HG02759 (cell line): ENCODE results near the gene SLC5A8.

Experiments
- ATAC-seq: cut with Tn5 transposase; IDR thresholded peaks from one replicate; pipeline ENCODE4 v1.9.1; 2021; ENCODE audit warnings: mild to moderate bottlenecking, moderate library complexity; ENCODE audit not compliant: unreplicated experiment

Gene SLC5A8

GRCh38 chr12:101209319-101210302 lies at the start of gene SLC5A8:
TSS of gene SLC5A8 (minus strand) at chr12:101210238. CDS start at chr12:101209848, 390 bp downstream.
- ATAC-seq: no peak

GRCh38 chr12:101257357-101257756 lies 47.3 kb upstream of the SLC5A8 start:
- no peak for ATAC-seq

GRCh38 chr12:101256266-101256665 lies 46.2 kb upstream of the SLC5A8 start:
- ATAC-seq: no peak

DNA sequence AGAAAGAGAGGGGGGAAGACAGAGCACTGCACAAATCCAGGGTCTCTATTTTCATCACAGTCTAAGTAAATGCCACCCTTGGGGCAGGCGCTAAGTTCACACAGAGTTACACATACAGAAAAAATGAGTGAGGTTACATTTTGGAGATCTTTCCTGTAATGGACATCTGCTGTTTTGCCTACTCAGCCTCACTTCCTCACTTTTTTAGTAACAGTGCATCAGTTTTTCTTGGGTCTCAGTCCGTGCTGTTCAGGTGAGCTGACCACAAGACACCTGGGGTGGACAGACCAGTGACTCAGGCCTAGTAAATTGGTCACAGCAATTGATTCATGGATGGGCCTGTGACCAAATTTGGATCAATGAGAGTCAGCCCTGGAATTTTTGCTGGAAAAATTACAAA lies 33.6 kb upstream of the SLC5A8 start:
- ATAC-seq: no peak

DNA sequence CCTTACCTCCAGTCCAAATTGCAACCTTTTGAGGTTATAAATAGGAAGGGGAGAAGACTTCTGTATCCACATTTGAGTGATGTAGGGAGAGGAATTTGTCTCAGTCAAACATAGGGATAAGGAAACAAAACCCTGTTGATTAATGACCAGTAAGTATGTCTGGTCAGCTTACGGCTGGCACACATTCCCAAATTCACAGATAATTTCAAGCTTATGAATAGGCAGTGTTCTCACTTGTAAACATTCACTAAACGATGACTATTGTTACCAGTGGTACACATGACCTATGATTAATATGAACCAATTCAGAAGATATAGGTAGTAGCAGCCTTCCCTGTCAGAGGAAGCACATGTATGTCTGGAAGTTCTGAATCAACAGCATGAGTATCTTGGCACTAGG lies 33.0 kb upstream of the SLC5A8 start:
- no peak for ATAC-seq

GRCh38 chr12:101238800-101239329 lies 28.8 kb upstream of the SLC5A8 start:
- no peak for ATAC-seq

DNA sequence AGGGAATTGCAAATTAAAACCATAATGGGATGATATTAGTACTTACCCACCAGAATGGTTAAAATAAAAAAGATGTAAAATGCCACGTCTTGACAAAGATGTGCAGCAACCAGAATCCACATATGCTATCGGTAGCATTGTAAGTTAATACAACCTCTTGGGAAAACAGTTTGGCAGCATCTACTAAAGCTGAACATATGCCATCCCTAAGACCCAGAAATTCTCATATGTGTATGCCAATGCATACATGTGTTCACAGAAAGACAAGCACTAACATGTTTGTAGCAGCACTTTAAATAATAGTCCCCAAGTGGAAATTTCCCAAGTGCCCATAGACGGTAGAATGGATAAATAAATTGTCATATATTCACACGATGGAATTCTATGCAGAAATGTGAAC lies 28.3 kb upstream of the SLC5A8 start:
- ATAC-seq: no peak

- ATAC-seq: no peak
These were observed 25.6 kb upstream of the SLC5A8 start for GRCh38 chr12:101235686-101236085.

- no peak for ATAC-seq
These were observed 21.6 kb upstream of the SLC5A8 start for GRCh38 chr12:101231636-101232035.

- no peak for ATAC-seq
These were observed 20.5 kb upstream of the SLC5A8 start for GRCh38 chr12:101230547-101230946.

DNA sequence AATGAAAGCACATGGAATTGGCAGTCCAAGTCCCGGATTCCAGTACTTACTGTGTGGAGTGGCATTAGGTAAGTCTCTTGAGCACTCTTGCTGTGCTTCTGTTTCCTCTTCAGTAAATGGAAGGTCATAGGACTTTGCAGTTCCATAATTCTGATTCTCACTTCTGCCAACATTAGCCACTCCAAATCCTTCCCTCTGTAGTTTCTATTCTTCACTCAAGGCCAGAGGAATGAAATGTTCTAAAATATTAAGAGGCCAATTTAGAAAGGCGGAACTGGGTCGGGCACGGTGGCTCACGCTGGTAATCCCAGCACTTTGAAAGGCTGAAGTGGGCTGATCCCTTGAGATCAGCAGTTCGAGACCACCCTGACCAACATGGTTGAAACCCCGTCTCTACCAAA lies 19.8 kb upstream of the SLC5A8 start:
- ATAC-seq: no peak

DNA sequence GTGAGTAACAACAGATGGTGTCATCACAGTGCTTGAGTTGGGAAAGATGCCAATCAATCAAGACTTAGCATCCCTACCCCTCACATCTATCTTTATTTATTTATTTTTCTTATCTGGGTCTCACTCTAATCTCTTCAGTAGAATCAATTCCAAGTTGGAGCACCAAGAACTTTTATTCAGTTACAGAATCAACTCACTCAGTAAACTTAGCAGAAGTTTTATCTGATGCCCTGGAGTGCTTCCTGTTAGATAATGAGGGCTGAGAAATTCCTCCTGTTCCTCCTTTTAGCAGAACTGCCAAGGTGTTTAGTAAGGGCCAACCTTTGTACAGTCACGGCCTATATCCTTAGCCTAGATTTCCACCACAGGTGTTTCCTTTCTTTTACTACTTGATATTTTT lies 11.3 kb upstream of the SLC5A8 start:
- no peak for ATAC-seq

DNA sequence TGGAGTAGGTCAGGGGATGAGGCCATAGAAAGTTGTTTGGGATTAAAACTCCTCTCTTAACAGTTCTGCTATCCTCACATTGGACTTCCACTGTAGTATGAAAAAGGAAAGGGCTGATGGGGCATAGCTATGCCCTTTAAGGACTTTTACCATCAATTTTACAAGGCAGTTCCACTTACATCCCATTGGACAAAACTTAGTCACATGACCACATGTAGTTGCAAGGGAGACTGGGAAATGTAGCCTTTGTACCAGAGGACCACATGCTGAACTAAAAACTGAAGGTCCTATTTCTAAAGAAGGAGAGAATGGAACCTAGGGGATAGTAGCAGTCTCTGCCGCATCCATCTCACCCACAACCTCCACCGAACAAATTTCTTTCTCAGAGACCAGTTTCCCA lies 6.8 kb upstream of the SLC5A8 start:
- no peak for ATAC-seq

DNA sequence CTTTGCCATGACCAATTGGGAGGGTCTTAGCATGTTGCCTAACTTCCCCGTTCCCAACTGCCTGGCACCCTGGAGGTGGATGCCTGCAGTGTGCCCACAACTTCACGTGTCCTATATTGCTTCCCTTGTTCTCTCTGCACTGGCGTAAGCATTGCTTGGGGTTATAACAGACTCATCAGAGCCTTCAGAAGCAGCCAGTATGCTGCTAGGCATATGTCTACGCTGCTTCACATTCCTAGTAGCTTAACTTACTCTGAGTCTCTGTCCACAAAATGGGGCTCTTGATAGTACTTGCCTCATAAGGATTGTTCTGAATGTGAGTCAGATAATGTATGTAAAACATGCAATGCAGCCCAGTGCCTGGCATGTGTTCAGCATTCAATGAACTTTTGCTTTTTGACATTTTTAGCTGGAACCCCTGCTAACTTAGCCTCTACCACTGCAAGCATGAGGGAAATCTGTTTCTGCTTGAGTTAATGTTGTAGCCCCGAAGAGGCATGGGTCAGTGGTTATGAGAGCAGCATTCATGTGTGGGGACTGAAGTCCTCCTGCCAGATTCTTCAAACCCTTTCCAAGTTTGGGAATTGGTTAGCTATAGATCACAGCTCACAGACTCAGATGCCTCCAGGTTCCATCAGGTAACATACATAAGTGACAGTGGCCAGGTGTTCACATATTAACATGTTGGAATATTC lies 2.8 kb downstream of the SLC5A8 start:
- ATAC-seq: no peak

- ATAC-seq: no peak
These were observed 5.3 kb downstream of the SLC5A8 start for GRCh38 chr12:101204602-101205304.

DNA sequence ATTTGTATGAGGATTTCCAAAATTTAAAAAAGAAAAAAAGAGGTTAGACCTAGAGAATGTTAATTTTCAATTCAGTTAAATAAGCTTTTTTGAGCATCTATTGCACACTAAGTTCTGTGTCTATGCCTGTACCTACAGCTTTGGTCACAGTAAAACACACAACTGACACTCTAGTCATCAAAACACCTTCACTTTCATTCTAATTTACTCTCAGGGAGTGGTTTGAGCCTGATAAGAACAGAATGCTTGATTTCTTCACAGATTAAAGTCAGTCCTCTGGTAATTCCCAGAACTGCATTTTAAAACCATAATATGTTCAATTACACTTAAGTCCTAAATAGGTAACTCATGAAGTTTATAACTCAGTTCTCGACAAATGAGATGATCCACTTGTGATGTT lies 9.2 kb downstream of the SLC5A8 start:
- no peak for ATAC-seq

GRCh38 chr12:101200145-101200544 lies 9.9 kb downstream of the SLC5A8 start:
- no peak for ATAC-seq

- no peak for ATAC-seq
These were observed 23.7 kb downstream of the SLC5A8 start for GRCh38 chr12:101186291-101186690.

- ATAC-seq: no peak
These were observed 28.3 kb downstream of the SLC5A8 start for GRCh38 chr12:101181776-101182175.

DNA sequence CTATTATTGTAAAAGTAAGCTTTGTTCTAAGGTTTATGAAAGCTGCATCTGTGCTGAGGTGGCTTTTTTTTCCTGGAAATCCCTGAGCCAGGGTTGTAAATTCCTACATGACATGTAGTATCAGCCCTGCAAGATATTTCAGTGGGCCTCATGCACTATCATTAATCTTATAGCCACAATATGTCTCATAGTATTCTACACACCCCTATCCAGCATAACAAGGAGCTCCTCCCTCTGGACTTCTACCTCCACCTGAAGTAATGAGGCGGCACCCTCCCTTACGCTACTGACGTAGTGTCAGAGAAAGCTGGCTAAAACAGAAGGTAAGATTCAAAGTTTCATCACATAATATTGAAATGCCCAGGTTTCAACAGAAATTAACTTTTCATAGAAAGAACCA lies 35.5 kb downstream of the SLC5A8 start:
- ATAC-seq: no peak

DNA sequence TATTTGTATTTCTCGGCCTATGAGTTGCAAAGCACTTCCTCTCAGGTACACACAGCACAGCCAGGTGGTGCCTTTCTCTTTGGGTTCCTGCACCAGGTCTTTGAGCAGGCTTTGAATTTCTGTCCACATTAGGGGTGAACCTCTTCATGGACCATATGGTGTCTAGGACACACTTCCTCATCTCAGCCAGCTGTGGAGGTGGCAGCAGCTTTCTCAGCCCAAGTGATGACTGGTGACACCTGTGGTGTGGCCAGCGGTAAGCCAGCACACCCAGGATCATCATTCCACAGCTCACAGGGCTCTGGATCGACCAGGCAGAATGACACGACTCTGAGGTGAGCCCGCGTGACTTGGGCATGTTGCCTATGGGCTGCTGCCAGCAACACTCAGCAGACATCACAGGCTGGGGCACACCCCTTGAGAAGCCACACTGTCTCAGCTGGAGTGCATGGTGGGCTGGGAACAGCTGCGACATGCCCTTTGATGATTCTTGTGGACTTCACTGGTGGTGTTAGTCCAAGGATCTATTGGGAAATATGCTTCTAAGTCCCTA lies 36.8 kb downstream of the SLC5A8 start:
- ATAC-seq: no peak
